GM18526 (cell line): ENCODE results near the gene FSD1.

Source experiments
- POLR2A ChIP-seq: IDR thresholded peaks from 3 replicates; pipeline ENCODE4 v1.6.1; 2011; ENCODE audit not compliant: insufficient read length; ENCODE audit errors: extremely low read depth

FSD1 gene

DNA sequence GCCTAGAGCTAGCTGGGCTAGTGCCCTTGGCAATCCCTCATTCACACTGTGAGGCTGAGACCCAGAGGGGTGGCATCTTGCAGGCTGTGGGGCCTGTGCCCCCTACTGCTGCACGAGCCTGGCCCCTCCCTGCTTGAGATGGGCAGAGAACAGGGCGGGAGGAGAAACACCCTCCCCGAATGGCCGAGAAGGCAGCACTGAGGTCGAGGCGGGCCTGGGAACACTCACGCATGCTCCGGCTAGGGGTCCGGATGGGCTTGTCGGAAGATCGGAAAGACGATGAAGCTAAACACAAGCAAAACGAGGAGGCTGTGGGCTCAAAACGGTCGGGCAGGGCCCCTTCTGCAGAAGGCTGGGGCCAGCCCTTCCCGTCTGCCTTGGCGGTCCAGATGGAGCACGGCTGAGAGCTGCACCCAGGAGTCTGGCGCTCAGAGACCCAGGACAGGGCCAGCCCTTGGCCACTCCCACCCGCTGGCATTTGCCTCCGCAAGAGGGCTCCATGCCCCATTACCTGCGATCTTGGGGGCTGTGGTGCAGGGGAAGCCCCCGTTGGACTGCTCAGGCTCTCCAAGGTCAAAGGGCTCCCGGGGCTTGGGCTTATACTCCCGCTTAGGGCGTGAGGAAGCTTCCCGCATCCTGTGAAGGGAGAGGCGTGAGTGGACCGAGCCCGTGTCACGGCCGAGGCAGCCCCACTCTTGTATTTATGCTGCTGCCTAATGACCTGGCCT is 57.9 kb downstream of the FSD1 start:
- no peak for TF ChIP-seq POLR2A

GRCh38 chr19:4362831-4363545 is 58.6 kb downstream of the FSD1 start:
- peak; percentile 17 for TF ChIP-seq POLR2A

GRCh38 chr19:4363571-4364304 is 59.3 kb downstream of the FSD1 start:
- TF ChIP-seq POLR2A, result no peak

DNA sequence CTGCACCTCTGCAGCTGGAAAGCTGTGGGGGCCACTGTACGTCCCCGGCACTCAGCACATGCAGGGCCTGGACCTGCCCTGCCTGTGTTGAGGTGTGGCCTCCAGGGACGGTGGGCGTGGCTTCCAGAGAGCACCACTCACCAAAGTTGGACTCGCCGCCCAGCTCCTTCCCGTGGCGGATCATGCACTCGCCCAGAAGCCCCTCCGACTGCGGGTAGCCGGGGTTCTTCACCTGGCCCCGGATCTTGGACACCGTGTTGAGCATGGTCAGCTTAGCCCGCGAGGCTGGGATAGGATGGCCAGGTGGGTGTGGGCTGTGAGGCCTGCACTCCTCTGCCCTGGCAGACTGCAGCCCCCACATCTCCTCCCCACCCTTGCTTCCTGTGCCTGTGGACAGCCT is 60.9 kb downstream of the FSD1 start:
- TF ChIP-seq POLR2A, result no peak

- TF ChIP-seq POLR2A, result no peak
Measured at GRCh38 chr19:4365791-4366665, 61.6 kb downstream of the FSD1 start.

- no peak for TF ChIP-seq POLR2A
Measured at GRCh38 chr19:4366666-4367335, 62.4 kb downstream of the FSD1 start.

GRCh38 chr19:4367336-4367723 is 62.9 kb downstream of the FSD1 start:
- TF ChIP-seq POLR2A, result no peak

DNA sequence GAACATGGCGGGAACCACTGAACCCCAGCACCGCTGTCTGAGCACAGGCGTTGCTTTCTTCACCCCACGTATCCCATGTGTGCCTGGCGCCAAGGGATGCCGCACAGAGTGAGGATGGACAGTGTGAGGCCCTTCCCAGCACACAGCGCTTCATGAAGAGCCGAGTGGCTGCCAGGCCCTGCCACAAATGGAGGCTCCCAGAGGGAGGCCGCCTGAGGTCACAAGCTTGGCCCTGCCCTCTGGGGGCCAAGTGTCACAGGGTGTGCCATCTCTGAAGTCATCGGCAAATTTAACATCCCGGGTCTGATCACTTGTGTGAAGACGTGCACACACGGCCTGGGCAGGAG is 63.4 kb downstream of the FSD1 start:
- TF ChIP-seq POLR2A, result no peak

- TF ChIP-seq POLR2A, result no peak
Measured at GRCh38 chr19:4368128-4368820, 63.9 kb downstream of the FSD1 start.

GRCh38 chr19:4369109-4369887 is 64.9 kb downstream of the FSD1 start:
- TF ChIP-seq POLR2A, result peak; percentile 53

GRCh38 chr19:4369888-4370260 is 65.5 kb downstream of the FSD1 start:
- no peak for TF ChIP-seq POLR2A

GRCh38 chr19:4370418-4371041 is 66.1 kb downstream of the FSD1 start:
- TF ChIP-seq POLR2A, result no peak
